ENCODE results near the gene AUTS2. TPM values are rescaled to one million over a fixed set of nuclear protein-coding genes. Genes with fewer than 3 reads are reported as not detected.

Gene AUTS2
- total and polyA plus RNA-seq, 2 of the 8 experiments (the other 6 are each of a cell fraction or from before 2014, with no cell fraction given): 25.9 to 101 TPM

GRCh38 chr7:70402069-70402468 lies 803.8 kb downstream of the AUTS2 start (continued):
- TF ChIP-seq EP300 (IDR thresholded peaks at IDR 0.05; ENCODE audit: borderline replicate concordance in 1 of 2, low read depth in 2 of 2, low read length in 2 of 2): no peak
- TF ChIP-seq JUN (IDR thresholded peaks at IDR 0.05; ENCODE audit: low read depth, low read length): no peak
